Mesodermal cell (in vitro differentiated cells): ENCODE results near the gene SLC16A1.
"Not testable (repeated sequence)": the region's sequence is repeated elsewhere in the genome, so short reads cannot be mapped to it uniquely, and the experiment has no call there.

Experiments used
- H3K27ac ChIP-seq: 2 replicates; pipeline ENCODE4 v1.7.0; 2013; ENCODE audit warnings: mild to moderate bottlenecking, low read depth, low read length, moderate library complexity; ENCODE audit not compliant: severe bottlenecking
- H3K36me3 ChIP-seq: 2 replicates; pipeline ENCODE4 v1.7.1; 2013; ENCODE audit warnings: mild to moderate bottlenecking, low read length, moderate library complexity; ENCODE audit not compliant: control insufficient read depth, insufficient read depth
- H3K4me1 ChIP-seq: one replicate; pipeline ENCODE4 v1.7.1; 2013; ENCODE audit warnings: mild to moderate bottlenecking, low read length; ENCODE audit not compliant: insufficient read depth, control insufficient read depth, poor library complexity, severe bottlenecking
- H3K4me3 ChIP-seq: 2 replicates; pipeline ENCODE4 v1.7.0; 2013; ENCODE audit warnings: low read length, control low read depth, mild to moderate bottlenecking; ENCODE audit not compliant: insufficient read depth, poor library complexity, severe bottlenecking; ENCODE audit errors: extremely low read depth
- H3K9me3 ChIP-seq: 2 replicates; pipeline ENCODE4 v1.7.1; 2013; ENCODE audit warnings: mild to moderate bottlenecking, low read length, moderate library complexity; ENCODE audit not compliant: control insufficient read depth
- WGBS, 2 experiments: methylation state at CpG; one replicate each; pipeline ENCODE4 v1.1.5; 2013; ENCODE audit warnings: missing lambda C conversion rate in 2 of 2; ENCODE audit not compliant: insufficient coverage in 2 of 2; 5-methylcytosine and 5-hydroxymethylcytosine counted together

Gene SLC16A1

DNA sequence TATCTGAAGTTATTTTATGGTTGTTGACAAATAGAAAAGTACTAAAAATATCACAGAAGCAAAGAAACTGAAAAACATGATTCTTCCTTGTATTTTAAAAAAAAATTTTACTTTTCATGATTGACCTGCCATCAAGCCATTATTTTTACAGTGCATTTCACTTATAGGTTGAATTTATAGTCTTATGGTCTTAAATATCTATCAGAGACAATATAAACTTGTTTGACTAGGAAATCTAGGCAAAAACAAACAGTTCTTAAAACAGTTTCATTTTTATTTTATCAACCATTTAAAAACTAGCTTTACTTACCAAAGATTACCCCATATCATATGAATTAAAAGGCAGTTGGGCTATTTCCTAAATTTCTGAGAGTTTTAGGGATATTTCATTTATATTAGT is 59.2 kb downstream of the SLC16A1 start:
- no peaks in the 10 kb centered on the region for H3K4me1 ChIP-seq
- H3K9me3 ChIP-seq, result peaks cover 14% of the 10 kb centered on the region
- H3K4me3 ChIP-seq, result no peak overlapping the region
- H3K36me3 ChIP-seq, result no peaks in the 10 kb centered on the region
- no peak overlapping the region for H3K27ac ChIP-seq

- H3K4me1 ChIP-seq, result no peaks in the 10 kb centered on the region
These were observed 61.4 kb downstream of the SLC16A1 start for GRCh38 chr1:112894561-112895011.

GRCh38 chr1:112894010-112894292 is 62.0 kb downstream of the SLC16A1 start:
- H3K36me3 ChIP-seq, result no peaks in the 10 kb centered on the region
- 97 to 100% methylated on average over 2 to 3 of the region's 3 CpGs for WGBS, 2 experiments
- H3K4me3 ChIP-seq, result no peak overlapping the region
- H3K4me1 ChIP-seq, result no peaks in the 10 kb centered on the region
- H3K9me3 ChIP-seq, result peaks cover 14% of the 10 kb centered on the region
- no peak overlapping the region for H3K27ac ChIP-seq

More at GRCh38 chr1:112894561-112895011, 61.4 kb downstream of the SLC16A1 start:
- H3K27ac ChIP-seq, result no peak overlapping the region
- 92 to 95% methylated on average over 28 to 34 of the region's 35 CpGs for WGBS, 2 experiments
- peaks cover 14% of the 10 kb centered on the region for H3K9me3 ChIP-seq
- H3K4me3 ChIP-seq, result no peak overlapping the region
- no peaks in the 10 kb centered on the region for H3K36me3 ChIP-seq

DNA sequence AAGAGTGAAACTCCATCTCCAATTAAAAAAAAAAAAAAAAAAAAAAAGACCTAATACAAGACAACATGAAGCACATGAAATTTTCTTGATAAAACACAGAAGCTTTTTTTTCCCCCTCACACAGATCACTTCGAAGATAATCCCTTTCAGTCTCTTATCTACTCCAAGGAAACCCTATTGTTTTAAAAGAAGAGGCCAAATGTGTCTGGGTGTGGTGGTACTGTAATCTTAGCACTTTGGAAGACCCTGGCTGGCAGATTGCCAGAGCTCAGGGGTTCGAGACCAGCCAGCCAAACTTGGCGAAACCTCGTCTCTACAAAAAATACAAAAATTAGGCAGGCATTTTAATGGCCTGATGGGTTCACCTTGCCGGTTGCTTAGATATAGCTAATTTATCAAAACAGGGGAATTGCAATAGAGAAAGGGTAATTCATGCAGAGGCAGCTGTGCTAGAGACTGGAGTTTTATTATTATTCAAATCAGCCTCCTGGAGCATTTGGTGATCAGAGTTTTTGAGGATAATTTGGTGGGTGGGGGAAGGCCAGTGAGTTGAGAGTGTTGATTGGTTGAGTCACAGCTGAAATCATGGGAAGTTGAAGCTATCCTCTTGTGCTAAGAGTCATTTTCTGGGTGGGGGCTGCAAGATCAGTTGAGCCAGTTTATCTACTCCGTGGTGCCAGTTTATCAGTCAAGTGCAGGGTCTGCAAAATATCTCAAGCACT is 62.5 kb downstream of the SLC16A1 start:
- H3K36me3 ChIP-seq, result no peaks in the 10 kb centered on the region
- no peaks in the 10 kb centered on the region for H3K4me1 ChIP-seq
- WGBS, 2 experiments, result 96 to 97% methylated on average over 4 to 5 of the region's 6 CpGs
- H3K4me3 ChIP-seq, result no peak overlapping the region
- H3K9me3 ChIP-seq, result peaks cover 14% of the 10 kb centered on the region
- H3K27ac ChIP-seq, result no peak overlapping the region

- H3K9me3 ChIP-seq, H3K4me3 ChIP-seq, H3K4me1 ChIP-seq, H3K36me3 ChIP-seq, H3K27ac ChIP-seq: not testable (repeated sequence)
- WGBS, 2 experiments, result 91 to 94% methylated on average over 8 of the region's 9 CpGs
These were observed 66.1 kb downstream of the SLC16A1 start for GRCh38 chr1:112889906-112890305.

DNA sequence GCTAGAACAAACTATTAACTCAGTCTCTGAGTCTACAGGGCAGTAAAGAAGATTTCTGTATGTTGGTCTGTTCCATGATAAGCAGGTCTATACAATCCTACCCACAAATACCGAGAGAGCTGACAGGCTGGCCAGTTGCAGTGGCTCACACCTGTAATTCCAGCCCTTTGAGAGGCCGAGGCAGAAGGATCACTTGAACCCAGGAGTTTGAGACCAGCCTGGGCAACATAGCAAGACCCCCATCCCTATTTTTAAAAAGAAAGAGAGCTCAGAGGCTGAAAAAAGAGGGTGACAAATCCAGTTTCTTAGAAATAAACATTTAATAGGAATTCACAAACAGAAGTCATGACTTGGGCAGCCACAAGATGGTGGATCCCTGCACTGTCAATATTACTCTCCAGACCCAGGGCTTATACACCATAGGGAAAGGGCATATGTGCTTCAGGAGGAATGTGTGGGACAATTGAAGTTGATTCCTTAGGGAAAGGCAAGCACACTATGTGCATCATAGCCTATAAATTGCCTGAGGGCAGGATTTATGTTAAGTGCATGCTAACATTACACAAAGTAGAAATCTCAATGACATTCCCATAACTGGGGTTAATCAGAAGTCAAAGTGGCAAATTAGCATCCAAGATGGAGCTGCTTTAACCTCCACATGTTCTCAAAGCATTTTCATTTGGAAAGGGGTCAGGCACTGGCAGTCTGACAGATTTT is 66.8 kb downstream of the SLC16A1 start:
- Histone ChIP-seq H3K36me3 (no peaks in the 10 kb centered on the region), H3K4me1 (no peaks in the 10 kb centered on the region), H3K27ac (no peak overlapping the region), H3K9me3 (peaks cover 6% of the 10 kb centered on the region), H3K4me3 (no peak overlapping the region)
- WGBS, 2 experiments, result 80% methylated on average over 1 of the region's 2 CpGs; no CpG with 5 or more reads in 1 of the 2 experiments

- H3K27ac ChIP-seq, result no peak overlapping the region
- no peak overlapping the region for H3K4me3 ChIP-seq
- no peaks in the 10 kb centered on the region for H3K4me1 ChIP-seq
- 80 to 86% methylated on average over 1 of the region's 2 CpGs for WGBS, 2 experiments
- no peaks in the 10 kb centered on the region for H3K36me3 ChIP-seq
- H3K9me3 ChIP-seq, result peaks cover under 1% of the 10 kb centered on the region
These were observed 67.4 kb downstream of the SLC16A1 start for GRCh38 chr1:112888630-112889029.

DNA sequence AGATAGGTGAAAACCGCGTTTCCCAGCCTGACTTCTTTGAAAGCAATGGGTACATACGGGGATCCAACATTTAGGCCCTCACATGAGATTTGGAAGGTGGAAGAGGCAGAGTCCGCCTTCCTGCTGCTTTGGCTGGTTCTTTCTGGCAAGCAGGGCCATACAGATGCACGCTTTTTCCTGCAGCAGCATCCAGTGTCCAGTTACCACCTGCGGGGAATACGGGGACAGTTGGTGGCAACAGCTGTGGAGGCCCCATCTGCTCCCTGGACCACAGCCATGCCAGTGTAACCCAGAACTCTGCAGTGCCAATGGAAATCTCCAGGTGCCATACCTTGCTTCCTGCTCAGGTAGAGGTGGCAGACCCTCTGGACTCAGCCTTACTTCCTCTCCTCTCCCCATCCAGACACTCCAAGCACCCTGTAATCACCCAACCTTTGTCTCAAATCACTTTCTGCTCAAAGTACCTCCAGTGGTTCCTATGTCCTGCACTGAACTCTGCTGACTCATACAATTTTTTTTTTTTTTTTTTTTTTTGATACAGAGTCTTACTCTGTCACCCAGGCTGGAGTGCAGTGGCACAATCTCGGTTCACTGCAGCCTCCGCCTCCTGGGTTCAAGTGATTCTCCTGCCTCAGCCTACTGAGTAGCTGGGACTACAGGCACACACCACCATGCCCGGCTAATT is 68.3 kb downstream of the SLC16A1 start:
- H3K27ac ChIP-seq, result no peak overlapping the region

GRCh38 chr1:112884996-112885395 is 71.0 kb downstream of the SLC16A1 start:
- not testable (repeated sequence) for H3K36me3 ChIP-seq, H3K27ac ChIP-seq, H3K9me3 ChIP-seq, H3K4me3 ChIP-seq
- WGBS, 2 experiments, result 87 to 100% methylated on average over 3 of the region's 5 CpGs
- H3K4me1 ChIP-seq, result peaks cover 16% of the 10 kb centered on the region

More for the DNA sequence above, 68.3 kb downstream of the SLC16A1 start:
- 95 to 98% methylated on average over 8 to 10 of the region's 10 CpGs for WGBS, 2 experiments
- Histone ChIP-seq H3K4me3 (no peak overlapping the region), H3K4me1 (peaks cover 6% of the 10 kb centered on the region), H3K36me3 (no peaks in the 10 kb centered on the region), H3K9me3 (no peaks in the 10 kb centered on the region)

DNA sequence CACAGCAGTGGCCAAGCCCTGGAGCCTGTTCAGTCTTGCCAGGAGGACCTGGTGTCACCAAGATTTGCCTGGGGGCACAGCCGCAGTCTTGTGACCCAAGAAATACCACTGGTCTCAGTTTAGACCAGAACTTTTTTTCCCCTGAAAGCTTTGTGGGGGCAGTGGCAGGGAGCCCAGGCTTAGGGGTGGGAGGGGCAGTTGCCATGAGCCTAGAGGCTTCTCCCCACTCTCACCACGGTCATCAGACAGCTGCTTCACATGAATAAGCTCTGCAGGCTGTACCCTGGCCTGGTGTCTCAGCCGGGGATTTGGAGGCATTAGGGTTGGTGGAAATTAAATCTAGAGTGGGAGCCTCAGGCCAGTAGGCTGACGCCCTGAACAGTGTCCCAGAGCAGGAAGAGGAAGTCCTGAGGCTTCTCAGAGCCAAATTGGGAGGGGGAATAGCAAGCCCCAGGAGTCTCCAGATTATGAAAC is 73.7 kb downstream of the SLC16A1 start:
- H3K4me1 ChIP-seq, result peaks cover 16% of the 10 kb centered on the region
- no peak overlapping the region for H3K27ac ChIP-seq
- H3K36me3 ChIP-seq, result no peaks in the 10 kb centered on the region
- no peak overlapping the region for H3K4me3 ChIP-seq
- 81 to 89% methylated on average over 3 to 4 of the region's 4 CpGs for WGBS, 2 experiments
- H3K9me3 ChIP-seq, result no peaks in the 10 kb centered on the region
